HG02852 (cell line): Measurements from ENCODE around the gene PNKP.

Experiments
- ATAC-seq: cut with Tn5 transposase; IDR thresholded peaks from one replicate; pipeline ENCODE4 v1.9.1; 2021; ENCODE audit warnings: mild to moderate bottlenecking, moderate library complexity; ENCODE audit not compliant: unreplicated experiment

PNKP gene

GRCh38 chr19:49876422-49877019 is 9.1 kb upstream of the PNKP start:
- peak; percentile 41 for ATAC-seq

DNA sequence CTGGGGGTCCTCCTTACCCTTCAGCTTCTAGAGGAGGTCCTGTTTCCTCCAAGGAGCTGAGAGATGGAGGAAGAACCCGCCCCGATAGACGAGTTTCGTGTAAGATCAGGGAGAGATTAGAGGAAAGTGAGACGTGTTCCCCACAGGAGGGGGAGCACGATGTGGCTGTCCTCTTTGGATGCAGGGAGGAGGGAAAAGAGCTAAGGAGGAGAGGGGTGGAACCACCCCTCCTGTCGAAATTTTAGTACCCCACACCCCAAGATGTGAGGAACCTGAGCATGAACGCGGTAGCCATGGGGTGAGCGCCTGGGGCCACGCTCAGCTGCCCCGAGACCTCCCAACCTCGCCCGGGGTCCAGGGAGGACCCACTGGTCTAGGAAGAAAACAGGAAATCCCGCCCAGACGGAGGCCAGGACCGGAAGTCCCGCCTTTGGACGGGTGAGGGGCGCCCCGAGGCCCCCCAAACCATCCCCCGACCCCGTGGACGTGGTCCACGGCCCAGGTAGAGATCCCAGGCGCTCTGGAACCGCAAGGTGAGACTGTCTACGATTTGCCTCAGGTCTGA is 8.6 kb upstream of the PNKP start:
- ATAC-seq = no peak

DNA sequence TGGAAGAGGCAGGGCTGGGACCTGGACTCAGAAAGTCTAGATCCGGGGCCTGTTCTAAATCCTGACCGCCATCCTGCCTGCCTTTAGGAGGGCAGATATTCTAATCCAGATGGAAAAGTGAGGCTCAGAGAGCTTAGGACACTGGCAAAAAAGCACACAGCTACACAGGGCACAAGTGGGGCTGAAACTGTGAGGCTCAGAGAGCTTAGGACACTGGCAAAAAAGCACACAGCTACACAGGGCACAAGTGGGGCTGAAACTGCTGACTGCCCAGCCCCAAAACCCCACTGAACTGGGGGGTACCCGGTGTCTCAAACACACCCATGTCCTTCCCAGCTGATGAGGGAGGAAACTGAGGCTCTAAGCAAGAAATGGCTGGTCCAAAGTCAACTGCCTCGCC is 7.8 kb upstream of the PNKP start:
- no peak for ATAC-seq

DNA sequence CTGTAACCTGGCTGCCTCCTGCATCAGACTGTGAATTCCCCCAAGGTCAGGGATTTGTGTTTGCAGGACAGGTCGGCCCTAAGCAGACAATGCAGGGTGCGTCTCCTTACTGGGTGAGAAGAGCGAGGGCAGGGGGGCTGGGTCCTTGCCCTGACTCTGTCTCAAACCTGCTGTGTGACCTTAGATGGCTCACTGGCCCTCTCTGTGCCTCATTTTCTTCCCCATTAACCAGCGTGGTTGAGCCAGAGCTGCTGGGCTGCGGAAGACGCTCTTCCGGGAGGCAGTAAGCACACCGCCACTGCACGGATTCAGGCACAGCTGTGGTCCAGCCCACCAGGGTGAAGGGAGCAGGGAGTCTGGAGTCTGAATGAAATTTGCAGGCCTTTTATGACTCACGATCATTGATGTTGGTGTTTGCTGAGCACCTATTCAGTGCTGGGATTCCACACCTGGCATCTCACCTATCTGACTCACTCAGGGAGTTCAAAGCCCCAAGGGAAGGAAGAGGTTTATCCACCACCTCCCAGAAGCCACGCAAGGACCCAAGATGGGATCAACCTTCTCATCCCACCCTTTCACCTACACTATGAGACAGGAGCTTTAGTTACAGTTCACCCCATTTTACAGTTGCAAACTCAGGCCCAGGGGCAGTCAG is 7.3 kb upstream of the PNKP start:
- ATAC-seq = no peak

DNA sequence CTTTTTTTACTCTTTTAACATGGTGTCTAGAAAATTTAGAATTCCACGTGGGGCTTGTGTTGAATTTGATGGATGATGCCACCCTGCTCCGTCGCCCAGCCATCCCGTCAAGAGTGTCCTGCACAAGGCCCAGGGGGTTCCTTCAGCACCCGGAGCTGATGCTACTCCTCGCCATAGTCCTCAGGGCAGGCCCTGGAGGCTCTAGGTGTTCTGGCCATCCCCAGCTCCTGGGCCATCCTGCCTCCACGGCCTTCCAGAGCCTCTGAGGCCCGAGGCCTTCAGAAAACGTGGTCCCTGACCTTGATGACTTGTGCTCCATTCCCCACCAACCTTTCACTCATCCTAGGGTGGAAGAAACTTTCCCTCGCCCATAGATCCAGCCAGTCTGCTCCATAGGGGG is 6.5 kb upstream of the PNKP start:
- ATAC-seq = no peak

DNA sequence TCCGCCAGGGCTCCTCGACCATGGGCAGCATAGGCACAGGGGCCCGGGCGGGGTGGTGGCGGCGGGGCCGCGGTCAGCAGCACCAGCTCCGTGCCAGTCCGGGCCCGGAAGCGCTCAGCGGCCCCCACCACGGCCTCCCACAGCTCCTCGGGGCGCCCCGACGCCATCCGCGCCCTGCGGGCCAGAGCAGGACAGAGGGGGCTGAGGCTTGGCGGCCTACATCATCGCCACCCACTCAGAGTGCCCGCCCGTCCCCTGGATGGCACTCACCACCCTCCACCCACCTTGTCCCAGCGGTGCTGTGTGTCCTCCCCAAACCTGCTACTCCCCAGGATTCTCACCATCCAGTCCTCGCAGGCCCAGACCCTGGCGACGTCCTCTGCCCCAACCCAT is 5.7 kb upstream of the PNKP start:
- ATAC-seq = no peak

DNA sequence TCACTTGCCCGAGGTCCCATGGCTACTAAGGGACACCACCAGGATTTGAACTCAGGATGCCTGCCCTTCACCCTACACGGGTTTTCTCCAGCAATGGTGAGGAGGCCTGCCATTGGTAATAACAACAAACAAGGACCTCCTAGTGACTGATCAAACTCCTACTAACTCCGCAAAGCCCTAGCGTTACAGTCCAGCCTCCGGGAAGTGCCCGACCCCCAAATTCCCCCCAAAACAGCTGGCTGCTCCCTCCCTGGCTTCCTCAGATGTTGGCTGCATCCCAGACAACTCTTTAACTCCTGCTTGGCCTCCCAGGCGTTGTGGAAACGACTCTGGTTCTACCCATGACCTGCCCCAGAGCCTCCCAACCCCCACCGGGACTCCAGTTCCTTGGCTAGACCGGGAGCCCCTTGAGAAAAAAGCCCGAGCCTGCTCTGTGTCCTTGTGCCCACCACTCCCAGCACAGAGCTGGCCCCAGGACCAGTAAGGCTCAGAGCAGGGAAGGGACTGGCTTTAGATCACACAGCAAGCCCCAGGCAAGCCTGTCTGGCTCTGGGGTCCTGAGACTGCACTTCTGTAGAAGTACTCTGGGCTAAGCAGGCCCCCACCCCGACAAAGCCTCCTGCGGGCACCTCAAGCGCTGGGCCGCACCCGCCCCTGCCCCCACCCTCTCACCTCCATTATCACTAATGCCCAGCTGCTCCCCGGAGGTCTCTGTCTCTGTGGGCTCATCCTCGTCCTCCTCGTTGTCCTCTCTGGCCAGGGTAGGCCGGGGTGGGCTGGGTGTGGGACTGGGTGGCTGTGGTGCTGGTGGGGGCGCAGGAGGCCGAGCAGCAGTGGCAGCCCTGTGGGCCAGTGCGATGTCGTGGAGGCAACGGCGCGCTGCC is 5.1 kb upstream of the PNKP start:
- no peak for ATAC-seq

GRCh38 chr19:49871349-49871985 is 4.1 kb upstream of the PNKP start:
- ATAC-seq = no peak

DNA sequence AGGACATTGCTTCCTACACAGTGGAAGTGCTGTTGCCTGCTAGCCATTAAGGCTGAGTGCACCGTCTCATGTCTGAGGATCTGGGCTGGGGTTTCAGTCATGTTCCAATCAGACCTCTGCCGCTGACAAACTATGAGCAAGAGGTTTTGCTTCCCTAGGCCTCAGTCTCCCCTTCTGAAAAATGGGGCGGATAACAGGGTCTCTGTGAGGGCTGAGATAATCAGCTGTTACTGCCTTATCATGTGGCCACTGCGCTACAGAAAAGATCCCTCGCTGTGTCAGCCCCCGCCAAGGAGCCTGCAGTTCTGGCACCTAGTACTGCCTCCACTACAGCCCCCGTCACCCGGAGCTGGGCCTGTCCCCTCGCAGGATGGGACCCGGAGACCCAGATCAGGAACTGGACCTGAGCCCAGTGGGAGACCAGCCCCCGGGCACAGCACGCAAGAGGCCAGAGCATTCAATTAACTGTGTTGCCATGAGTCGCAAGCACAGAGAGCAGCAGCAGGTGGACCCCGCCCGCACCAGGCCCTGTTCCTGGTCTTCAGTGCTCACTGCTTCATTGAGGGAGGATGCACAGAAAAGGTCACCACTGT is 3.0 kb upstream of the PNKP start:
- ATAC-seq = no peak

- peak; percentile 66 for ATAC-seq
Measured at GRCh38 chr19:49869484-49870308, 2.3 kb upstream of the PNKP start.

GRCh38 chr19:49869009-49869483 is 1.7 kb upstream of the PNKP start:
- ATAC-seq = peak; percentile 9

DNA sequence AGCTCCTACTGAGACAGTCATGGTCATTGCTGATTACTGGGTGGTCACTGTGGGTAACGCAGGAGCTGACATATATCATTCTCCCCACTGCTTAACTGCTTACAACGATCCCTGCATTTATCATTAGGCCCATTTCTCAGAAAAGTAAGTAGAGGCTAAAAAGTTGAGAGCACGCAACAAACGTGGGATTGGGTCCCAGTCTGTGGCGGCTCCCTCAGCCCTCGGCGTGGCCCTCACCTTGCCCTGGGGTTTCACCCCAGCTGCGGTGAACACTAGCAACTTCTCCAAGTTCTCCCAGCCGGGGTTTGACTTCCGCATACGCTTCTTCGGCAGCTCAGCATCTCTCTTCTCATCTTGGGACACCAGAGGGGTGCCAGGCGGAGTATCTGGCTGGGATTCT is 2.5 kb downstream of the PNKP start:
- ATAC-seq = no peak

DNA sequence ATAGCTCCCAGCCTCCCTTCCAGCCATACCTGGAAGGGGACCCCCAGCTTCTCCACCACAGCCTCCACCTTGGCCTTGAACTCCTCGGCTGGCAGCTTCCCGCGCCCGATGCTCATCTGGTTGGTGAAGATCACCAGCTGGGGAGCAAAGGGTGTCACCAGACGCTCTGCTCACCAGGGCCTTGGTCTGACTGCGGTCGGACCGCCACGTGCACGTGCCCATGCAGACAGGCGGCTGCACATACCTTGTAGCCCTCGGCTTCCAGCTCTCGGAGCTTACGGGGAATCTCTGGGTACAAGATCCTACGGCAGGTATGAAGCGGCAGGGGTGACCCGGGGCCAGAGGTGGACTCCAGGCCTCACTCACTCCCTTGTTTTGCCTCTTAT is 3.4 kb downstream of the PNKP start:
- ATAC-seq = no peak

DNA sequence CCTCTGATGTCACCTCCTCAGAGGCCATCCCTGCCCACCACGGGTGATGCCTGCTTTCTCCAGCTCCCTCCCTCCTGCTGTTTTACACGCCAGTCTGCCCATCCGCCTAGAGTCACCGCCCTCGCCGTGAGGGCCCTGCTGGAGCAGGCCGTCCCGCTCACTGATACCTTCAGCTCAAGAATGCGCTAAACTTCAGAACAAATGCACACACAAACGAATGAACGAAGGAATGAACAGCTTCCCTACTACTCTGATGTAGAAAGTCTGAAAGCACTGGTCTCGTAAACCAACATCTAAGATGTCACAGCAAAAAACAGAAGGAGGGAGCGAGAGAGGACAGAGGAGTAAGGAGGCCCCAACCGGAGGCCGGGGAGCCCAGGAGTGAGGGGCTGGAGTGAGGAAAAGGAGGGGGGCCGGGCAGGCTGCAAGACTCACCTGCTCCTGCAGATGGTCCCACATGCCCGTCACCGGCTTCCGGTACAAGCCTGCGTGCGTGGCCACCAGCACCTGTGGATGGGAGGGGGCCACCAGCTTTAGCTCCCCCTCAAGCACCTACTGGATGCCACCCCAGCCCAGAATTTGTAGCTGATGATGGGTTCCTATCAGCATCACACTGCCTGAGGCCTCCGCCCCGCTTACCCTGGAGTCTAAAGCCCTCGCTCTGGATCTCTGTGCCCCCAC is 4.0 kb downstream of the PNKP start:
- no peak for ATAC-seq

GRCh38 chr19:49862391-49863253 is 4.8 kb downstream of the PNKP start:
- no peak for ATAC-seq

GRCh38 chr19:49861541-49862378 is 5.6 kb downstream of the PNKP start:
- ATAC-seq = no peak

GRCh38 chr19:49861107-49861506 is 6.3 kb downstream of the PNKP start:
- no peak for ATAC-seq
